ENCODE measurements around the gene RHOF. TPM values are rescaled to one million over a fixed set of nuclear protein-coding genes. Genes with fewer than 3 reads are reported as not detected.

The RHOF gene
- total and polyA plus RNA-seq, 2 of the 13 experiments (the other 11 are each of a cell fraction or from before 2014, with no cell fraction given), result 14.6 to 32.2 TPM

DNA sequence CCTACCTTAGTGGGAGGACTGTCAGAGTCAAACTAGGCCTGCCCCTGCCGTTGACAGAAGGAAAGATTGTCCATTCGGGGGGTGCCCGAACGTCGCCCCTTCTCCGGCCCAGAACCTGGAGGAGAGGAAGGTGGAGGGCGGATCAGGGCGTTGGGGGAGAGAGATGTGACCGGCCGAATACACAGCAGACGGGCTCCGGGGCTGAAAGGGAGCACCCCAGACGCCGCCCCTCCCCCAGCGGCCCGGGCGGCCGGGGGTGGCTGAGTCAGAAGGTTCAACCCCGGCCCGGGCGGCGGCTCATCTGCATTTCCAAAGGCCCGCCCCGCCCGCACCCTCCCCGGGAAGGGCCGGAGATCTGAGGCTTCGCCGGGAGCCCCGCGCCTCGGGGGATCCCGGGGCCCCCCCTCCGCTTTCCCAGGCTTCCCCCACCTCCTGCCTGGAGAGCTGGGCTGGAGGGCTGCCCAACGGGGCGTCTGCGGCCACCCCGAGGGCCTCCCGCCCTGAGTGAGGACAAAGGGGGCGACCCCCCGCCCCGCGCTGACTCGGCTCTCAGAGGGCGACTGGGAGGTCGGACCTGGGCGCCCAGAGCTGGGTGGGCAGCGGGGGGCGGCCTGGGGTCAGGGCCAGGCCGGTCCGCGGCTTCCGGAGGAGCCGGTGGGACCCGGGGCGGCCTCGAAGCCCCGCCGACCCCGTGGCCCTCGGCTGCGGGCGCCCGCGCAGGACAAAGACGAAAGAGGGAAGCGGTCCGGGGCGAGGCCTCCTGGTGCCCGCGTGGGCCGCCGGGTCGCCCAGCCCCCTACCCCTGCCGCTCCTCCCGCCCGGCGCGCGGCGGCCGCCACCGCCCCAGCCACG, 6.6 kb upstream of the RHOF start (continued):
- TF ChIP-seq, protein P1, sequence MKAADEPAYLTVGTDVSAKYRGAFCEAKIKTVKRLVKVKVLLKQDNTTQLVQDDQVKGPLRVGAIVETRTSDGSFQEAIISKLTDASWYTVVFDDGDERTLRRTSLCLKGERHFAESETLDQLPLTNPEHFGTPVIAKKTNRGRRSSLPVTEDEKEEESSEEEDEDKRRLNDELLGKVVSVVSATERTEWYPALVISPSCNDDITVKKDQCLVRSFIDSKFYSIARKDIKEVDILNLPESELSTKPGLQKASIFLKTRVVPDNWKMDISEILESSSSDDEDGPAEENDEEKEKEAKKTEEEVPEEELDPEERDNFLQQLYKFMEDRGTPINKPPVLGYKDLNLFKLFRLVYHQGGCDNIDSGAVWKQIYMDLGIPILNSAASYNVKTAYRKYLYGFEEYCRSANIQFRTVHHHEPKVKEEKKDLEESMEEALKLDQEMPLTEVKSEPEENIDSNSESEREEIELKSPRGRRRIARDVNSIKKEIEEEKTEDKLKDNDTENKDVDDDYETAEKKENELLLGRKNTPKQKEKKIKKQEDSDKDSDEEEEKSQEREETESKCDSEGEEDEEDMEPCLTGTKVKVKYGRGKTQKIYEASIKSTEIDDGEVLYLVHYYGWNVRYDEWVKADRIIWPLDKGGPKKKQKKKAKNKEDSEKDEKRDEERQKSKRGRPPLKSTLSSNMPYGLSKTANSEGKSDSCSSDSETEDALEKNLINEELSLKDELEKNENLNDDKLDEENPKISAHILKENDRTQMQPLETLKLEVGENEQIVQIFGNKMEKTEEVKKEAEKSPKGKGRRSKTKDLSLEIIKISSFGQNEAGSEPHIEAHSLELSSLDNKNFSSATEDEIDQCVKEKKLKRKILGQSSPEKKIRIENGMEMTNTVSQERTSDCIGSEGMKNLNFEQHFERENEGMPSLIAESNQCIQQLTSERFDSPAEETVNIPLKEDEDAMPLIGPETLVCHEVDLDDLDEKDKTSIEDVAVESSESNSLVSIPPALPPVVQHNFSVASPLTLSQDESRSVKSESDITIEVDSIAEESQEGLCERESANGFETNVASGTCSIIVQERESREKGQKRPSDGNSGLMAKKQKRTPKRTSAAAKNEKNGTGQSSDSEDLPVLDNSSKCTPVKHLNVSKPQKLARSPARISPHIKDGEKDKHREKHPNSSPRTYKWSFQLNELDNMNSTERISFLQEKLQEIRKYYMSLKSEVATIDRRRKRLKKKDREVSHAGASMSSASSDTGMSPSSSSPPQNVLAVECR (CRISPR knock-in tag; IDR thresholded peaks at IDR 0.05; ENCODE audit: borderline replicate concordance), result peak; percentile 72; the same call in 1 of the 2 replicates
- TF ChIP-seq ZSCAN31 (CRISPR knock-in tag; IDR thresholded peaks at IDR 0.05; ENCODE audit: low read depth) (no peak; the same call in 1 of the 2 replicates), SRY (CRISPR knock-in tag; IDR thresholded peaks at IDR 0.05) (no peak), ZFP62 (CRISPR knock-in tag; IDR thresholded peaks at IDR 0.05) (no peak), CAMTA2 (CRISPR knock-in tag; IDR thresholded peaks at IDR 0.05; ENCODE audit: borderline replicate concordance) (no peak), ZNF12 (CRISPR knock-in tag; IDR thresholded peaks at IDR 0.05) (no peak), GATAD1 (CRISPR knock-in tag; IDR thresholded peaks at IDR 0.05) (no peak), POLR2G (IDR thresholded peaks at IDR 0.05; ENCODE audit: low read depth, low read length) (peak; percentile 80), SOX13 (IDR thresholded peaks at IDR 0.05) (no peak), SOX13 (CRISPR knock-in tag; conservative IDR thresholded peaks at IDR 0.05 in 1 of 2, IDR thresholded peaks at IDR 0.05 in 1 of 2) (peak in 1 of 2 experiments; percentile 47; a peak in 2 of 4 replicates), SIN3B (IDR thresholded peaks at IDR 0.05; ENCODE audit: low read length) (no peak), PITX1 (CRISPR knock-in tag; IDR thresholded peaks at IDR 0.05) (0 out of 2 replicates have a peak, but pooled peaks have one; percentile 2), ZBTB39 (CRISPR knock-in tag; IDR thresholded peaks at IDR 0.05) (no peak), ZNF576 (CRISPR knock-in tag; IDR thresholded peaks at IDR 0.05) (no peak), GLI4 (CRISPR knock-in tag; IDR thresholded peaks at IDR 0.05; ENCODE audit: borderline replicate concordance) (no peak), HNF1B (CRISPR knock-in tag; IDR thresholded peaks at IDR 0.05) (0 out of 2 replicates have a peak, but pooled peaks have one; percentile 31), NCOA1 (CRISPR knock-in tag; IDR thresholded peaks at IDR 0.05) (no peak), NFYC (CRISPR knock-in tag; IDR thresholded peaks at IDR 0.05) (no peak)
- TF ChIP-seq, protein P2, sequence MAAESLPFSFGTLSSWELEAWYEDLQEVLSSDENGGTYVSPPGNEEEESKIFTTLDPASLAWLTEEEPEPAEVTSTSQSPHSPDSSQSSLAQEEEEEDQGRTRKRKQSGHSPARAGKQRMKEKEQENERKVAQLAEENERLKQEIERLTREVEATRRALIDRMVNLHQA (CRISPR knock-in tag; IDR thresholded peaks at IDR 0.05), result no peak
- TF ChIP-seq, protein P3, sequence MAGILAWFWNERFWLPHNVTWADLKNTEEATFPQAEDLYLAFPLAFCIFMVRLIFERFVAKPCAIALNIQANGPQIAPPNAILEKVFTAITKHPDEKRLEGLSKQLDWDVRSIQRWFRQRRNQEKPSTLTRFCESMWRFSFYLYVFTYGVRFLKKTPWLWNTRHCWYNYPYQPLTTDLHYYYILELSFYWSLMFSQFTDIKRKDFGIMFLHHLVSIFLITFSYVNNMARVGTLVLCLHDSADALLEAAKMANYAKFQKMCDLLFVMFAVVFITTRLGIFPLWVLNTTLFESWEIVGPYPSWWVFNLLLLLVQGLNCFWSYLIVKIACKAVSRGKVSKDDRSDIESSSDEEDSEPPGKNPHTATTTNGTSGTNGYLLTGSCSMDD (CRISPR knock-in tag; IDR thresholded peaks at IDR 0.05), result no peak

Measured in HepG2 (cell line).